WI38 (cell line): ENCODE data around the gene MIF4GD.

Experiments used
- H3K4me3 ChIP-seq: 2 replicates; pipeline ENCODE4 v1.5.1; 2011; ENCODE audit warnings: low read depth, mild to moderate bottlenecking, control low read depth, low read length
- CTCF ChIP-seq: IDR thresholded peaks from 2 replicates; pipeline ENCODE4 v1.5.1; 2012; ENCODE audit warnings: low read depth, mild to moderate bottlenecking, control low read depth, low read length

Gene MIF4GD

GRCh38 chr17:75250009-75250471 lies 21.0 kb downstream of the MIF4GD start:
- no peak for TF ChIP-seq CTCF
- no peak overlapping the region for H3K4me3 ChIP-seq

DNA sequence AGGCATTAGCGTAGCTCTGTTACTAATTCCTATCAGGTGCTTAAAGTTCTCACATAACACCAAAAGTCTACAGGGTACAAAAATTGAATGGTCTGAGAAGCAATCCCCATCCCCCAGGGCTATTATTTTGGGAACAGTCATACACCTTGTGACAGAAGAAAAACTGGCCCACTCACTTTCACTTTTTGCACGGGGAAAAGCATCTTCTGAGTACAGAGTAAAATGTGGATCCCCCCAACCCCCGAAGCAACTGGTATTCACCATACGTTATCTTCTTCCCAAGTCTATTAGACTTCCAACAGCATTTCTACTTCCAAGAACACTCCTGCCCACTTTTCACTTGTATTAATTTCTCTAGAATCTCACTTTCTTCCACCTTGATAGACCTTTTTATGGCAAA lies 21.5 kb downstream of the MIF4GD start:
- no peak overlapping the region for H3K4me3 ChIP-seq

DNA sequence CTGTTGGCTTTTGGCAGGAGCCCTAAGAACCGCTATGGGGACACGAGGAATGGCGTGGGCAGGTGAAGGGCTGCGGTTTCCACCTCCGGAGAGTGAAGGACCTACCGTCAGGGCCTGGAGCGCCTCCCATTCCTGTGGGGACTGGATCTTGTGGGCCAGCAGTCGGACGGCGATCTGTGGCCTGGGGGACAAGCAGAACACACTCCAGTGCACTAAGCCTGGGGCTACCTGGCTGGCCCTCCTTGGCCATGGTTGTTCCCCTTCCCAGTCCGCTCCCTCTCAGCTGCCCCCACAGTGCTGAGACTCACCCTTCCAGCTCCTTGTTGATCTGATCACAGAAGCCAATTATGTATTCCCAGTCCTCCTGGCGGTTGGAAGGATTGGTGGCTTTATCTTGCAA lies 24.6 kb downstream of the MIF4GD start:
- no peak for TF ChIP-seq CTCF
- no peak overlapping the region for H3K4me3 ChIP-seq

More for the DNA sequence above, 21.5 kb downstream of the MIF4GD start:
- TF ChIP-seq CTCF: no peak

DNA sequence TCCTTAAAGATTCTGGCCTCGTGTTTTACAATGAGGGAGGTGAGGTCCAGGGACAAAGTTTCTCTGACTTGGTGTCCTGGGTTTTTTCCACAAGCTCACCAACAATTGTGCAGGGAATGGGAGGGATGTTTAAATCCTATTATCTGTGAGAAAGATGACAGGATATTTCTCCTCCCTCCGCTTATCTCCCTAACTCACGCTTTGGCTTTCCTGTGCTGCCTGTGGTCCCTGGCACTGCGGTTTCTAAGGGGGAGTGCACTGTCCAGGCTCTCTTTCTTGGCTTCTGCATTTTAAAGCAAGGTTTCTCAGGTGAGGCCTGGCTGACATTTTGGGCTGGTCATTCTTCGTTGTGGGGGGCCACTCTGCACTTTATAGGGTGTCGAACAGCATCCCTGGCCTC lies 26.0 kb downstream of the MIF4GD start:
- H3K4me3 ChIP-seq: no peak overlapping the region
- no peak for TF ChIP-seq CTCF

DNA sequence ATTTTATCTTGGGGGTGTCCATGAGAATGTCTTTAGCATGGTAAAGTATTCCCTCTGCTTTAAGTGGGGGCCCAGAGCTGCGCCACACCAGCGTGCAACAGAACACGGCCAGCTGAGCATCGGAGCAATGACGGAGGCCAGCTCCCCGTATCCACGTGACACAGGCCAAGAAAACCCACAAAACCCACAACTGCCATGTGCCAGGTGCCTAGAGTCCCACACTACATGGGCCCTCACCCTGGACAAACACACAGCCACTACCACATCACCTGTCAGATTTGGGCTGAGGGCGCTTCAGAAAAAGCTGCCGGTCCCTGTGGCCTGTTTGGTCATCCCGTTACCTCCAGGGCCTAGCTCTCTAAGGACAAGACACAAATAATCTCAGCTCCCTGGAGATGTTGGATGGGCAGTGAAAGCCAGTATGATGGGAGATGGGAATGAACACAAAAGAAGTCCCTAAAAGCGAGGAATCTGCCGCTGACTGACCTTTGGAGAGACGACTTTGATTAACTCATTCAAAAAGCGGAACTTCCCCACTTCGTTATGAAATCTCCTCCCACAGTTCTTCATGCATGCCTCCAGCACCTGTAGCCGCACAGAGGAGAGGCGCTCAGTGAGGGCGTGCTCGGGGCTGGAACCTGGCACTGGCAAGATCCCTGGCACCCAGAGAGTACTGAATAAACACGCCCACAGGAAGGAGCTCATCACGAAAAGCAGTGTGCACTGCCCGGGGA lies 26.7 kb downstream of the MIF4GD start:
- H3K4me3 ChIP-seq: no peak overlapping the region
- TF ChIP-seq CTCF: no peak

- no peak overlapping the region for H3K4me3 ChIP-seq
- TF ChIP-seq CTCF: no peak
Measured at GRCh38 chr17:75242461-75243042, 28.5 kb downstream of the MIF4GD start.

- no peak overlapping the region for H3K4me3 ChIP-seq
- no peak for TF ChIP-seq CTCF
Measured at GRCh38 chr17:75241996-75242460, 29.0 kb downstream of the MIF4GD start.
